Endothelial cell of umbilical vein (primary cell): Measurements from ENCODE around the gene RALGPS2. TPM values are rescaled to one million over a fixed set of nuclear protein-coding genes. Genes with fewer than 3 reads are reported as not detected.

ENCODE experiments used
- BruUV-seq: library from RNA; stranded (reverse); fragments of 400-500 nt; replicated peaks from 2 replicates; lab custom pipeline; 2021; lab: Mats Ljungman, UMichigan
- CTCF ChIA-PET: fragments of 300-600, 350-600 bp; sonication (Branson Sonifier 250); formaldehyde crosslinking; loops from one replicate; lab custom pipeline; 2021; ENCODE audit warnings: antibody characterized with exemption, inconsistent platforms; lab: Charles Lee
- POLR2A ChIA-PET: fragments of 300-600, 350-600 bp; sonication (Branson Sonifier 250); formaldehyde crosslinking; loops from one replicate; lab custom pipeline; 2021; ENCODE audit warnings: antibody characterized with exemption, inconsistent platforms; lab: Charles Lee
- DNase-seq: peaks from one replicate; pipeline ENCODE4 v3.0.0-alpha.2; 2011; ENCODE audit warnings: low read depth, low spot score
- FAIRE-seq: peaks from 2 replicates; lab custom pipeline; 2011; peaks lifted over from hg19 to GRCh38; lab: Jason Lieb, UNC
- H2AFZ ChIP-seq: 2 replicates; pipeline ENCODE4 v1.6.0; 2012; ENCODE audit warnings: low read depth, low read length, control low read depth, inconsistent platforms
- H3K27ac ChIP-seq: 2 replicates; pipeline ENCODE4 v1.5.1; 2011; ENCODE audit warnings: low read depth, mild to moderate bottlenecking, control low read depth, low read length, moderate library complexity; ENCODE audit not compliant: insufficient read depth
- H3K27me3 ChIP-seq, 2 experiments: 2 replicates each; pipeline versions ENCODE4 v1.6.0 to v1.6.1; 2011; ENCODE audit warnings: low read length in 2 of 2, mixed read lengths in 1 of 2; ENCODE audit not compliant: control insufficient read depth in 2 of 2, insufficient read depth in 2 of 2
- H3K36me3 ChIP-seq, 2 experiments: 2 replicates in 1 of 2; 3 replicates in 1 of 2; pipeline ENCODE4 v1.5.1; 2011; ENCODE audit warnings: low read length in 2 of 2, mild to moderate bottlenecking in 1 of 2, moderate library complexity in 1 of 2; ENCODE audit not compliant: control insufficient read depth in 2 of 2, insufficient read depth in 2 of 2; ENCODE audit errors: extremely low read depth in 1 of 2
- H3K4me1 ChIP-seq: 3 replicates; pipeline ENCODE4 v1.5.1; 2011; ENCODE audit warnings: mild to moderate bottlenecking, low read length; ENCODE audit not compliant: control insufficient read depth, insufficient read depth; ENCODE audit errors: extremely low read depth
- H3K4me2 ChIP-seq: 2 replicates; pipeline ENCODE4 v1.6.1; 2011; ENCODE audit warnings: low read length, control low read depth, mixed read lengths; ENCODE audit not compliant: insufficient read depth
- H3K4me3 ChIP-seq, 3 experiments: fragments of 200-600 bp in 1 of 3; sonication (generic), shearing (Covaris generic) in 1 of 3; replicated peaks in 1 of 3; 2 replicates each; pipeline ENCODE4 v1.5.1; 2011 to 2016; ENCODE audit warnings: control low read depth in 3 of 3, low read length in 3 of 3, mild to moderate bottlenecking in 2 of 3, inconsistent platforms in 1 of 3, low read depth in 1 of 3, moderate library complexity in 1 of 3; ENCODE audit not compliant: insufficient read depth in 1 of 3
- H3K79me2 ChIP-seq: 2 replicates; pipeline ENCODE4 v1.6.0; 2012; ENCODE audit warnings: low read length, inconsistent platforms; ENCODE audit not compliant: control insufficient read depth, insufficient read depth
- H3K9ac ChIP-seq: replicated peaks from 2 replicates; pipeline ENCODE3; 2011; ENCODE audit warnings: low read length, control low read depth; ENCODE audit not compliant: insufficient read depth; ENCODE audit errors: extremely low read depth
- H3K9me1 ChIP-seq: replicated peaks from 3 replicates; pipeline ENCODE4 v1.6.0; 2011; ENCODE audit warnings: mild to moderate bottlenecking, low read length; ENCODE audit not compliant: control insufficient read depth, insufficient read depth; ENCODE audit errors: extremely low read depth
- H3K9me3 ChIP-seq: replicated peaks from 2 replicates; pipeline ENCODE4 v1.5.1; 2012; ENCODE audit warnings: low read length, inconsistent platforms; ENCODE audit not compliant: control insufficient read depth, insufficient read depth
- H4K20me1 ChIP-seq: replicated peaks from 2 replicates; pipeline ENCODE3; 2011; ENCODE audit warnings: mild to moderate bottlenecking, low read length; ENCODE audit not compliant: control insufficient read depth, insufficient read depth; ENCODE audit errors: extremely low read depth
- GATA2 ChIP-seq: IDR thresholded peaks from 2 replicates; pipeline ENCODE4 v1.7.0; 2011; ENCODE audit warnings: low read depth, mild to moderate bottlenecking, moderate library complexity, mixed read lengths, low read length; ENCODE audit not compliant: insufficient read length, insufficient read depth
- JUN ChIP-seq: IDR thresholded peaks from 2 replicates; pipeline ENCODE4 v1.6.1; 2011; ENCODE audit warnings: borderline replicate concordance, low read depth; ENCODE audit not compliant: insufficient read length, insufficient read depth
- MYC ChIP-seq: IDR thresholded peaks from one replicate; pipeline ENCODE4 v1.6.1; 2011; ENCODE audit warnings: mild to moderate bottlenecking, low read depth, low read length
- POLR2AphosphoS5 ChIP-seq: IDR thresholded peaks from 2 replicates; pipeline ENCODE4 v1.6.1; 2012; ENCODE audit warnings: low read depth, mild to moderate bottlenecking, control low read depth, low read length, moderate library complexity; ENCODE audit not compliant: insufficient read depth
- dilution Hi-C: fragments of 300-500 bp; cut with MboI; formaldehyde crosslinking; loops from one replicate; pipeline ENCODE4 v1.15.0; 2019; ENCODE audit warnings: low sequenced_read_pairs; ENCODE audit not compliant: extremely low pct_ligation_motif_present
- intact Hi-C: fragments of 100-400 bp; cut with micrococcal nuclease; formaldehyde crosslinking; loops from one replicate; pipeline ENCODE4 v1.10.0; 2022
- polyA plus RNA-seq, 4 experiments: library from polyadenylated mRNA; depleted of rRNA in 3 of 4; stranded (reverse) in 3 of 4; unstranded in 1 of 4; fragments of >200 nt; gene quantifications; 2 replicates each; pipeline versions ENCODE4 v1.2.1 to v1.2.3, GENCODE V29; 2011 to 2012; ENCODE audit warnings: missing spikeins in 1 of 4
- total RNA-seq: library from RNA; stranded (reverse); gene quantifications from 2 replicates; pipeline ENCODE4 v1.2.3, GENCODE V29; 2021
- TF ChIP-seq, protein P1 (sequence below), 2 donors: IDR thresholded peaks; 1 replicate in 1 of 2; 2 replicates in 1 of 2; pipeline ENCODE4 v1.5.1; 2011; ENCODE audit warnings: low read length in 2 of 2, mild to moderate bottlenecking in 2 of 2, moderate library complexity in 2 of 2, control low read depth in 1 of 2, inconsistent platforms in 1 of 2, low read depth in 1 of 2; ENCODE audit not compliant: insufficient read depth in 1 of 2; ENCODE audit errors: extremely low read depth in 1 of 2
- TF ChIP-seq, protein P2 (sequence below): IDR thresholded peaks from 2 replicates; pipeline ENCODE4 v1.6.1; 2011; ENCODE audit not compliant: insufficient read depth, insufficient read length

Gene RALGPS2
- total and polyA plus RNA-seq, 2 donors (not counting 3 experiments of a cell fraction or from before 2014, with no cell fraction given) = 4.6 to 27.7 TPM

DNA sequence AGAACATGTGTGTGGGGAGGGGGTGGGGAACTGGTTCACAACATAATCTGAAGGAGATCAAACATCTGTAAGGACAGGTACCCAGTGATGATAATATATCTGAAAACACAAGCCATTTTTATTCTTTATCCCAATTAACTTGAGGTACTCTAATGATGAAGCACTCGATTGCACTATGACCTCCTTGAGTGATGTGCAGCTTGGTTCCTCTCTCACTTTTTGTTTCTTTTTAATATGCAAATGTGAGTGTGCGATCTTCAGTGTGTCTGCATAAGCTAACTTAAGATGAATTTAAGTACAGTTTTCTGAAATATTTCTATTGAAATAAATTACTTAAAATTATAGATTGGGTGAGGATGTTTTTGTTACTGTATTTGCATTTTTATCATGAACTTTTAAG lies 196.5 kb downstream of the RALGPS2 start:
- POLR2A ChIA-PET = no interaction called here
- Histone ChIP-seq H4K20me1 (no peaks in the 10 kb centered on the region), H3K4me3 (no peak overlapping the region), H3K79me2 (no peaks in the 10 kb centered on the region), H3K9ac (no peak overlapping the region), H2AFZ (no peak overlapping the region), H3K4me2 (no peak overlapping the region), H3K9me1 (no peaks in the 10 kb centered on the region), H3K4me1 (no peaks in the 10 kb centered on the region), H3K27ac (no peak overlapping the region), H3K27me3 (no peaks in the 10 kb centered on the region), H3K9me3 (no peaks in the 10 kb centered on the region), H3K36me3 (peaks cover 0 to under 1% of the 10 kb centered on the region in 2 experiments)
- TF ChIP-seq, protein P1, sequence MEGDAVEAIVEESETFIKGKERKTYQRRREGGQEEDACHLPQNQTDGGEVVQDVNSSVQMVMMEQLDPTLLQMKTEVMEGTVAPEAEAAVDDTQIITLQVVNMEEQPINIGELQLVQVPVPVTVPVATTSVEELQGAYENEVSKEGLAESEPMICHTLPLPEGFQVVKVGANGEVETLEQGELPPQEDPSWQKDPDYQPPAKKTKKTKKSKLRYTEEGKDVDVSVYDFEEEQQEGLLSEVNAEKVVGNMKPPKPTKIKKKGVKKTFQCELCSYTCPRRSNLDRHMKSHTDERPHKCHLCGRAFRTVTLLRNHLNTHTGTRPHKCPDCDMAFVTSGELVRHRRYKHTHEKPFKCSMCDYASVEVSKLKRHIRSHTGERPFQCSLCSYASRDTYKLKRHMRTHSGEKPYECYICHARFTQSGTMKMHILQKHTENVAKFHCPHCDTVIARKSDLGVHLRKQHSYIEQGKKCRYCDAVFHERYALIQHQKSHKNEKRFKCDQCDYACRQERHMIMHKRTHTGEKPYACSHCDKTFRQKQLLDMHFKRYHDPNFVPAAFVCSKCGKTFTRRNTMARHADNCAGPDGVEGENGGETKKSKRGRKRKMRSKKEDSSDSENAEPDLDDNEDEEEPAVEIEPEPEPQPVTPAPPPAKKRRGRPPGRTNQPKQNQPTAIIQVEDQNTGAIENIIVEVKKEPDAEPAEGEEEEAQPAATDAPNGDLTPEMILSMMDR (IDR thresholded peaks at IDR 0.05; ENCODE audit: extremely low read depth in 1 of 2, insufficient read depth in 1 of 2, low read depth in 1 of 2, low read length in 2 of 2) = no peak
- no peak for TF ChIP-seq JUN
- TF ChIP-seq, protein P2, sequence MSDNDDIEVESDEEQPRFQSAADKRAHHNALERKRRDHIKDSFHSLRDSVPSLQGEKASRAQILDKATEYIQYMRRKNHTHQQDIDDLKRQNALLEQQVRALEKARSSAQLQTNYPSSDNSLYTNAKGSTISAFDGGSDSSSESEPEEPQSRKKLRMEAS = no peak
- no peak for TF ChIP-seq GATA2
- no peak for TF ChIP-seq MYC
- no peak for TF ChIP-seq POLR2AphosphoS5
- CTCF ChIA-PET = interaction anchor here (1.5 to 1.7 kb wide), 2 partner anchors 8 to 11 kb away, joined by 5 read pairs; no protein-coding TSS in a partner anchor
- dilution Hi-C loops (no loop called here), intact Hi-C loops (no loop called here)
- BruUV-seq = no TSS peak
- DNase-seq (no peak), FAIRE-seq (no peak)
